B cell (primary cell): ENCODE results near the gene NCS1. TPM values are rescaled to one million over a fixed set of nuclear protein-coding genes. Genes with fewer than 3 reads are reported as not detected.

Experiments used
- ATAC-seq: fragments of 200-7000 bp; cut with Tn5 transposase; one replicate; pipeline ENCODE4 v1.10.0; 2021; ENCODE audit warnings: low read depth, mild to moderate bottlenecking, moderate number of reproducible peaks, moderate library complexity
- CTCF ChIA-PET: fragments of 350-600 bp; sonication (Branson Sonifier 250); formaldehyde crosslinking; loops from one replicate; lab custom pipeline; 2021; ENCODE audit warnings: antibody characterized with exemption, inconsistent platforms; lab: Charles Lee
- POLR2A ChIA-PET: fragments of 350-600 bp; sonication (Branson Sonifier 250); formaldehyde crosslinking; loops from one replicate; lab custom pipeline; 2021; ENCODE audit warnings: antibody characterized with exemption; lab: Charles Lee
- DNase-seq: peaks from one replicate; pipeline ENCODE4 v3.0.0; 2013
- H2AFZ ChIP-seq: 2 replicates; pipeline ENCODE4 v1.6.1; 2012; ENCODE audit warnings: mild to moderate bottlenecking, low read depth, low read length; ENCODE audit not compliant: insufficient read depth, poor library complexity, severe bottlenecking
- H3K27ac ChIP-seq, 2 donors: 1 replicate in 1 of 2; 2 replicates in 1 of 2; pipeline ENCODE4 v1.5.1; 2012 to 2013; ENCODE audit warnings: low read length in 2 of 2, mild to moderate bottlenecking in 2 of 2, moderate library complexity in 1 of 2
- H3K27me3 ChIP-seq, 4 experiments: fragments of 200-600 bp in 1 of 4; sonication (generic) in 1 of 4; replicated peaks in 1 of 4; 1 replicate in 2 of 4; 2 replicates in 2 of 4; pipeline versions ENCODE4 v1.6.1 to v1.7.0; 2013 to 2016; ENCODE audit warnings: low read length in 3 of 4, mild to moderate bottlenecking in 2 of 4, mixed read lengths in 1 of 4, moderate library complexity in 1 of 4; ENCODE audit not compliant: insufficient read depth in 4 of 4, control insufficient read depth in 3 of 4; ENCODE audit errors: control extremely low read depth in 1 of 4
- H3K36me3 ChIP-seq, 2 experiments: replicated peaks in 1 of 2; 1 replicate in 1 of 2; 2 replicates in 1 of 2; pipeline versions ENCODE4 v1.6.1 to v1.7.1; 2013; ENCODE audit warnings: low read length in 1 of 2; ENCODE audit not compliant: insufficient read depth in 2 of 2, control insufficient read depth in 1 of 2; ENCODE audit errors: control extremely low read depth in 1 of 2, extremely low read depth in 1 of 2
- H3K4me1 ChIP-seq, 2 donors: fragments of 200-600 bp in 1 of 2; sonication (generic) in 1 of 2; 1 replicate in 1 of 2; 2 replicates in 1 of 2; pipeline versions ENCODE4 v1.5.1 to v1.6.1; 2013 to 2017; ENCODE audit warnings: low read length in 2 of 2; ENCODE audit not compliant: control insufficient read depth in 2 of 2, insufficient read depth in 2 of 2
- H3K4me2 ChIP-seq: replicated peaks from 2 replicates; pipeline ENCODE3; 2012; ENCODE audit warnings: mild to moderate bottlenecking, low read depth, low read length; ENCODE audit not compliant: poor library complexity, severe bottlenecking
- H3K4me3 ChIP-seq, 5 experiments: fragments of 200-600 bp in 1 of 5; sonication (generic) in 1 of 5; 1 replicate in 3 of 5; 2 replicates in 2 of 5; pipeline versions ENCODE4 v1.5.1 to v1.7.0; 2011 to 2016; ENCODE audit warnings: low read length in 4 of 5, mild to moderate bottlenecking in 4 of 5, low read depth in 2 of 5, control low read depth in 1 of 5, moderate library complexity in 1 of 5; ENCODE audit not compliant: insufficient read depth in 1 of 5; ENCODE audit errors: control extremely low read depth in 1 of 5, extremely low read depth in 1 of 5
- H3K79me2 ChIP-seq: fragments of 200-600 bp; sonication (generic); one replicate; pipeline ENCODE4 v1.6.0; 2016; ENCODE audit warnings: low read length; ENCODE audit not compliant: control insufficient read depth, insufficient read depth
- H3K9ac ChIP-seq: fragments of 200-600 bp; sonication (generic); 2 replicates; pipeline ENCODE4 v1.6.1; 2017; ENCODE audit warnings: mild to moderate bottlenecking, low read length, moderate library complexity
- H3K9me3 ChIP-seq, 3 donors: one replicate each; pipeline versions ENCODE4 v1.6.1 to v1.7.1; 2013; ENCODE audit warnings: low read length in 2 of 3; ENCODE audit not compliant: control insufficient read depth in 2 of 3, insufficient read depth in 1 of 3; ENCODE audit errors: control extremely low read depth in 1 of 3
- H4K20me1 ChIP-seq: 2 replicates; pipeline ENCODE4 v1.6.0; 2012; ENCODE audit warnings: mild to moderate bottlenecking, low read length; ENCODE audit not compliant: insufficient read depth, control insufficient read depth, poor library complexity, severe bottlenecking
- H3K27ac Mint-ChIP-seq: one replicate; pipeline ENCODE4 v1.8.0; 2021; ENCODE audit warnings: mixed read lengths
- H3K27me3 Mint-ChIP-seq: one replicate; pipeline ENCODE4 v1.8.0; 2021; ENCODE audit warnings: mixed read lengths
- H3K4me1 Mint-ChIP-seq: one replicate; pipeline ENCODE4 v1.8.0; 2021; ENCODE audit warnings: mixed read lengths
- H3K4me3 Mint-ChIP-seq: one replicate; pipeline ENCODE4 v1.8.0; 2021; ENCODE audit warnings: mixed read lengths
- H3K9me3 Mint-ChIP-seq: one replicate; pipeline ENCODE4 v1.8.0; 2022; ENCODE audit warnings: mixed read lengths; ENCODE audit not compliant: insufficient read depth
- EZH2 ChIP-seq: IDR thresholded peaks from 2 replicates; pipeline ENCODE4 v1.6.1; 2012; ENCODE audit warnings: borderline replicate concordance, low read depth, mild to moderate bottlenecking, moderate library complexity, low read length; ENCODE audit not compliant: insufficient read depth, poor library complexity, severe bottlenecking
- WGBS: methylation state at CpG from one replicate; pipeline ENCODE4 v1.1.5; 2013; ENCODE audit warnings: missing lambda C conversion rate; ENCODE audit not compliant: insufficient coverage; 5-methylcytosine and 5-hydroxymethylcytosine counted together
- intact Hi-C: fragments of 100-400 bp; cut with micrococcal nuclease; formaldehyde crosslinking; loops from one replicate; pipeline ENCODE4 v1.10.0; 2022
- polyA plus RNA-seq: library from polyadenylated mRNA; depleted of rRNA; stranded (reverse); fragments of >200 nt; gene quantifications from 2 replicates; pipeline ENCODE4 v1.2.3, GENCODE V29; 2012
- total RNA-seq, 2 donors: library from RNA; stranded (reverse); fragments of 120-200 nt in 1 of 2; gene quantifications; 1 replicate in 1 of 2; 2 replicates in 1 of 2; pipeline versions ENCODE4 v1.2.3 to v1.2.4, GENCODE V29; 2013 to 2022
- TF ChIP-seq, protein P1 (sequence below): fragments of 200-600 bp; IDR thresholded peaks from one replicate; pipeline ENCODE4 v1.8.0; 2022; ENCODE audit warnings: antibody characterized with exemption, mild to moderate bottlenecking

The NCS1 gene
- total and polyA plus RNA-seq, 2 donors (not counting 1 experiment from before 2014, with no cell fraction given), result 0.39 TPM; not detected in 1

DNA sequence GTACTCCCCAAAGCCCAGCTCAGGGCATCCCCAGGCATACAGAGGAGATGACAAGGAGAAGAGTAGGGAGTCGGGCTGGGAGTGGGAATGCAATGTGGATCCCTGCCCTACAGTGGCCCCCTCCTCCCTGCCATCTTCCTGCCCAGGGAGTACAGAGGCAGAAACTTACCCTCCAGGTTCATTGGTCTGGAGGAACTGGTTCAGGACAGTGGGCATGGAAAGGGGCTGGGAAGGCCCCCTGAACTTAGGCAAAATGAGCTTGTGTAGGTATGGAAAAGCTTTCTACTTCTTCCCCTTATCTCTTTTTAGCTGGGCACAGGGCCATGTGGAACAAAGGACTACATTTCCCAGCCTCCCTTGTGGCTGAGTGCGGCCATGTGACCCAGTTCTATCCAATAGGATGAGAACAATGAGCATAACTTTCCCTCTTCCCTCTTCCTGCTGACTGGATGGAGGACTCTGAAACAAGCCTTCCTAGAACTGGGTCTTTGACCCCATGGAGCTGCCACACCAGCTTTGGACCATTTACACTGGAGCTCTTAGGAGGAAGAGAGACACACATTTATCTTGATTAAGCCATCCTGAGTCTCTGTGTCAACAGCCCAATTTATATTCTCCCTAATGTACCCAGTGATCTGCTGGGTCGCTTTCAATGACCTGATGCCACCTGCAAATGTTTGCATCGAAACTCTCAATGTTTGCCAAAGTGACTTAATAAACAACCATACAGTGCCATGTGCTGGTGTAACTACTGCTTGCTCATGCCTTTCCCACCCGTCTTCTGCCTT, 68.4 kb downstream of the NCS1 start:
- Mint-ChIP-seq H3K4me1 (peaks cover 35% of the 10 kb centered on the region), H3K27ac (peak overlapping the region; percentile 87), H3K4me3 (peak overlapping the region; percentile 80), H3K9me3 (no peaks in the 10 kb centered on the region), H3K27me3 (peaks cover 11% of the 10 kb centered on the region)
- Histone ChIP-seq H3K36me3 (no peaks in the 10 kb centered on the region), H2AFZ (peak overlapping the region; percentile 57), H3K9ac (no peak overlapping the region), H3K9me3 (no peaks in the 10 kb centered on the region), H3K4me2 (peak overlapping the region; percentile 73), H3K4me1 (peaks cover 24 to 37% of the 10 kb centered on the region in 2 donors), H3K27me3 (peaks cover 0 to 9% (median 0%) of the 10 kb centered on the region in 4 experiments), H3K79me2 (no peaks in the 10 kb centered on the region), H3K27ac (no peak overlapping the region), H4K20me1 (no peaks in the 10 kb centered on the region), H3K4me3 (no peak overlapping the region)
- 84% methylated on average over 4 of the region's 5 CpGs for WGBS
- ChIA-PET CTCF (interaction anchor here (1.0 to 9.6 kb wide), 9 partner anchors 9 to 355 kb away, joined by 3 to 191 read pairs (median 5); no protein-coding TSS in a partner anchor), POLR2A (interaction anchor here (0.5 to 0.7 kb wide), 3 partner anchors 194 to 201 kb away, joined by 3 read pairs; no protein-coding TSS in a partner anchor)
- DNase-seq, result peak; percentile 69
- no peak for TF ChIP-seq EZH2
- TF ChIP-seq, protein P1, sequence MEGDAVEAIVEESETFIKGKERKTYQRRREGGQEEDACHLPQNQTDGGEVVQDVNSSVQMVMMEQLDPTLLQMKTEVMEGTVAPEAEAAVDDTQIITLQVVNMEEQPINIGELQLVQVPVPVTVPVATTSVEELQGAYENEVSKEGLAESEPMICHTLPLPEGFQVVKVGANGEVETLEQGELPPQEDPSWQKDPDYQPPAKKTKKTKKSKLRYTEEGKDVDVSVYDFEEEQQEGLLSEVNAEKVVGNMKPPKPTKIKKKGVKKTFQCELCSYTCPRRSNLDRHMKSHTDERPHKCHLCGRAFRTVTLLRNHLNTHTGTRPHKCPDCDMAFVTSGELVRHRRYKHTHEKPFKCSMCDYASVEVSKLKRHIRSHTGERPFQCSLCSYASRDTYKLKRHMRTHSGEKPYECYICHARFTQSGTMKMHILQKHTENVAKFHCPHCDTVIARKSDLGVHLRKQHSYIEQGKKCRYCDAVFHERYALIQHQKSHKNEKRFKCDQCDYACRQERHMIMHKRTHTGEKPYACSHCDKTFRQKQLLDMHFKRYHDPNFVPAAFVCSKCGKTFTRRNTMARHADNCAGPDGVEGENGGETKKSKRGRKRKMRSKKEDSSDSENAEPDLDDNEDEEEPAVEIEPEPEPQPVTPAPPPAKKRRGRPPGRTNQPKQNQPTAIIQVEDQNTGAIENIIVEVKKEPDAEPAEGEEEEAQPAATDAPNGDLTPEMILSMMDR, result no peak
- intact Hi-C loops, result loop anchor here (5.0 kb wide), 1 partner anchor 353 kb away; no protein-coding TSS in a partner anchor
- peak; percentile 23 for ATAC-seq

DNA sequence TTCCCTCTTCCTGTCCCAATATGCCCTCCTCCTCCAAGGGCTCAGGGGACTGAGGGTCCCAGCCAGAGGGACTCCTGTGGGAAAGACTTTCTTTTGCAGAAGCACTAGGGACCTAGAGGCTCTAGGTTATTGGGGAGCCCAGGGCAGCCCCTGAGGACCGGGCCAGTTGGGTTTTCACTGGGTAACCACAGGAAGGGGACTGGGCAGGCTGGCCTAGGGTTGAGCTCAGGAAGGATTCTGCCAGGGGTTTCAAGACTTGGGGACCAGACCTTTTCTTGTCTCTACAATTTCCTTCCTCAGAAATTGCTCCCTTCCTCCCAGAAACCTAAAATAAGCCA, 69.0 kb downstream of the NCS1 start:
- Histone ChIP-seq H2AFZ (no peak overlapping the region), H3K4me1 (peaks cover 24 to 32% of the 10 kb centered on the region in 2 donors), H3K79me2 (no peaks in the 10 kb centered on the region), H3K9ac (no peak overlapping the region), H3K4me2 (peak overlapping the region; percentile 73), H3K9me3 (no peaks in the 10 kb centered on the region), H3K27me3 (peaks cover 0 to 8% (median 0%) of the 10 kb centered on the region in 4 experiments), H3K27ac (no peak overlapping the region), H3K4me3 (no peak overlapping the region), H3K36me3 (no peaks in the 10 kb centered on the region), H4K20me1 (no peaks in the 10 kb centered on the region)
- no peak for ATAC-seq
- peaks cover 31% of the 10 kb centered on the region for H3K4me1 Mint-ChIP-seq
- H3K27me3 Mint-ChIP-seq, result peaks cover 11% of the 10 kb centered on the region
- ChIA-PET POLR2A (interaction anchor here (0.5 kb wide), 1 partner anchor 195 kb away, joined by 3 read pairs; no protein-coding TSS in a partner anchor), CTCF (interaction anchor here (1.0 to 9.6 kb wide), 5 partner anchors 11 to 339 kb away, joined by 3 to 191 read pairs (median 5); no protein-coding TSS in a partner anchor)
- H3K9me3 Mint-ChIP-seq, result no peaks in the 10 kb centered on the region
- intact Hi-C loops, result loop anchor here (5.0 kb wide), 1 partner anchor 354 kb away; no protein-coding TSS in a partner anchor
- DNase-seq, result no peak
- no CpG with 5 or more reads among the region's 1 CpG for WGBS
- H3K27ac Mint-ChIP-seq, result no peak overlapping the region
- H3K4me3 Mint-ChIP-seq, result no peak overlapping the region
- TF ChIP-seq, protein P1, result no peak
- TF ChIP-seq EZH2, result no peak
